ENCODE measurements around the gene CEP95. TPM values are rescaled to one million over a fixed set of nuclear protein-coding genes. Genes with fewer than 3 reads are reported as not detected.
"Not testable (repeated sequence)": the region's sequence is repeated elsewhere in the genome, so short reads cannot be mapped to it uniquely, and the experiment has no call there.

Gene CEP95
- total RNA-seq, 1 experiment from 2014 or later, result 57.2 TPM

DNA sequence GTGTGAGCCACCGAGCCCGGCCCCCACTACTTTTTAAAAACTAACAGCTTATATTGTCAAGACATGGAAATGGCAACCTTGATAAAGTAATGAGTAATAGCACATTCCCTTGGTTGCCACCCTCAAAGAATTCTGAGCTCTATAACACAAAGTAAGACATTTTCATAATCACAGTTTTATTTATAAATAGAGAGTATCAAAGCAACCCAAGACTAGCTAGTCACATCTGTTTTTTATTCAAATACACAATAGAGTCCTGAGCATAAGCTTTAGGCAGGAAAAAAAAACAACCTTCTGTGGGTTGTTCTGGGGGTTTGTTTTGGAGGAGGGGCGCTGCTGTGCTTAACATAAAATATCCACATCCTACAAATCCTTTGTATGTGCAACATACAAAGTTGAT lies 68.7 kb downstream of the CEP95 start:
- no TSS peak for BruUV-seq (replicated peaks)
- Mint-ChIP-seq H3K36me3 (ENCODE audit: insufficient read depth, unreplicated experiment) (peaks cover 57% of the 10 kb centered on the region), H3K4me3 (ENCODE audit: unreplicated experiment) (no peak overlapping the region), H3K9me3 (ENCODE audit: unreplicated experiment) (no peaks in the 10 kb centered on the region), H3K27ac (ENCODE audit: low read depth, unreplicated experiment) (no peak overlapping the region), H3K4me1 (ENCODE audit: insufficient read depth, unreplicated experiment) (no peaks in the 10 kb centered on the region), H3K27me3 (ENCODE audit: insufficient read depth, unreplicated experiment) (no peaks in the 10 kb centered on the region)
- POLR2A ChIA-PET, result interaction anchor here (0.6 to 1.8 kb wide), 5 partner anchors 8 to 70 kb away, joined by 3 to 4 read pairs (median 3); no protein-coding TSS in a partner anchor
- CTCF ChIA-PET, result interaction anchor here (0.6 to 1.1 kb wide), 6 partner anchors 8 to 580 kb away, joined by 3 to 7 read pairs (median 3); no protein-coding TSS in a partner anchor
- intact Hi-C loops (cut with micrococcal nuclease), result no loop called here
- DNase-seq (ENCODE audit: unreplicated experiment), result no peak
- TF ChIP-seq, protein P1, sequence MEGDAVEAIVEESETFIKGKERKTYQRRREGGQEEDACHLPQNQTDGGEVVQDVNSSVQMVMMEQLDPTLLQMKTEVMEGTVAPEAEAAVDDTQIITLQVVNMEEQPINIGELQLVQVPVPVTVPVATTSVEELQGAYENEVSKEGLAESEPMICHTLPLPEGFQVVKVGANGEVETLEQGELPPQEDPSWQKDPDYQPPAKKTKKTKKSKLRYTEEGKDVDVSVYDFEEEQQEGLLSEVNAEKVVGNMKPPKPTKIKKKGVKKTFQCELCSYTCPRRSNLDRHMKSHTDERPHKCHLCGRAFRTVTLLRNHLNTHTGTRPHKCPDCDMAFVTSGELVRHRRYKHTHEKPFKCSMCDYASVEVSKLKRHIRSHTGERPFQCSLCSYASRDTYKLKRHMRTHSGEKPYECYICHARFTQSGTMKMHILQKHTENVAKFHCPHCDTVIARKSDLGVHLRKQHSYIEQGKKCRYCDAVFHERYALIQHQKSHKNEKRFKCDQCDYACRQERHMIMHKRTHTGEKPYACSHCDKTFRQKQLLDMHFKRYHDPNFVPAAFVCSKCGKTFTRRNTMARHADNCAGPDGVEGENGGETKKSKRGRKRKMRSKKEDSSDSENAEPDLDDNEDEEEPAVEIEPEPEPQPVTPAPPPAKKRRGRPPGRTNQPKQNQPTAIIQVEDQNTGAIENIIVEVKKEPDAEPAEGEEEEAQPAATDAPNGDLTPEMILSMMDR (IDR thresholded peaks at IDR 0.05; ENCODE audit: unreplicated experiment), result no peak

DNA sequence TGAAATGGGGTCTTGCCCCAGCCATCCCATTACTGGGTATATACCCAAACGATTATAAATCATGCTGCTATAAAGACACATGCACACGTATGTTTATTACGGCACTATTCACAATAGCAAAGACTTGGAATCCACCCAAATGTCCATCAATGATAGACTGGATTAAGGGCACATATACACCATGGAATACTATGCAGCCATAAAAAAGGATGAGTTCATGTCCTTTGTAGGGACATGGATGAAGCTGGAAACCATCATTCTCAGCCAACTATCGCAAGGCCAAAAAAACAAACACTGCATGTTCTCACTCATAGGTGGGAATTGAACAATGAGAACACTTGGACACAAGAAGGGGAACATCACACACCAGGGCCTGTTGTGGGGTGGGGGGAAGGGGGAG lies 70.2 kb downstream of the CEP95 start:
- ChIA-PET CTCF (interaction anchor here (0.6 to 1.0 kb wide), 2 partner anchors 34 to 72 kb away, joined by 3 to 4 read pairs; no protein-coding TSS in a partner anchor), POLR2A (interaction anchor here (1.5 to 1.8 kb wide), 3 partner anchors 9 to 64 kb away, joined by 4 to 6 read pairs (median 4); no protein-coding TSS in a partner anchor)
- H3K4me1 Mint-ChIP-seq (ENCODE audit: insufficient read depth, unreplicated experiment); H3K27me3 Mint-ChIP-seq (ENCODE audit: insufficient read depth, unreplicated experiment); intact Hi-C loops (cut with micrococcal nuclease); H3K27ac Mint-ChIP-seq (ENCODE audit: low read depth, unreplicated experiment); H3K4me3 Mint-ChIP-seq (ENCODE audit: unreplicated experiment); BruUV-seq (replicated peaks); H3K9me3 Mint-ChIP-seq (ENCODE audit: unreplicated experiment); DNase-seq (ENCODE audit: unreplicated experiment): not testable (repeated sequence)
- H3K36me3 Mint-ChIP-seq (ENCODE audit: insufficient read depth, unreplicated experiment), result peaks cover 57% of the 10 kb centered on the region

DNA sequence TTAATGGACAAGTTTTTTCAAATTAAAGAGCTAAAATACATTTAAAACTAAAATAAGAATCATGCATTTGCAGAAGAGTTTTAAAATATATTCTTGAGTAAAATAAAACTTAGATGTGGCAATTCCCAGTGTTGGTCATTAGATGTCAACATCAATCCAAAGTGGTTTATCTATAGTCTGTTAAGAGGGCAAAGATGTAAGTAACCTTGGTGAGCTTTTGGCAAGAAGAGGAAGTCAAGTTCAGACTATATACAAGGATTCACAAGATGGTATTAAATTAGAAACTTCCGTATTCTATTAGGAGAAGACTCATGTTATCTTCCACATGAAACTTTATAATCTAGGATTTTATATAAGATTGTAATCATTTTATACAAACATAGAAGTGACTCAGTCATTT lies 73.1 kb downstream of the CEP95 start:
- Mint-ChIP-seq H3K27me3 (ENCODE audit: insufficient read depth, unreplicated experiment) (no peaks in the 10 kb centered on the region), H3K9me3 (ENCODE audit: unreplicated experiment) (no peaks in the 10 kb centered on the region), H3K4me3 (ENCODE audit: unreplicated experiment) (no peak overlapping the region), H3K27ac (ENCODE audit: low read depth, unreplicated experiment) (peak overlapping the region; percentile 42), H3K4me1 (ENCODE audit: insufficient read depth, unreplicated experiment) (no peaks in the 10 kb centered on the region), H3K36me3 (ENCODE audit: insufficient read depth, unreplicated experiment) (peaks cover 70% of the 10 kb centered on the region)
- no TSS peak for BruUV-seq (replicated peaks)
- intact Hi-C loops (cut with micrococcal nuclease), result no loop called here
- TF ChIP-seq, protein P1 (IDR thresholded peaks at IDR 0.05; ENCODE audit: unreplicated experiment), result no peak
- ChIA-PET CTCF (interaction anchor here (0.6 kb wide), 1 partner anchor 45 kb away, joined by 3 read pairs; no protein-coding TSS in a partner anchor), POLR2A (interaction anchor here (1.3 kb wide), 1 partner anchor 9 kb away, joined by 3 read pairs; no protein-coding TSS in a partner anchor)
- no peak for DNase-seq (ENCODE audit: unreplicated experiment)

DNA sequence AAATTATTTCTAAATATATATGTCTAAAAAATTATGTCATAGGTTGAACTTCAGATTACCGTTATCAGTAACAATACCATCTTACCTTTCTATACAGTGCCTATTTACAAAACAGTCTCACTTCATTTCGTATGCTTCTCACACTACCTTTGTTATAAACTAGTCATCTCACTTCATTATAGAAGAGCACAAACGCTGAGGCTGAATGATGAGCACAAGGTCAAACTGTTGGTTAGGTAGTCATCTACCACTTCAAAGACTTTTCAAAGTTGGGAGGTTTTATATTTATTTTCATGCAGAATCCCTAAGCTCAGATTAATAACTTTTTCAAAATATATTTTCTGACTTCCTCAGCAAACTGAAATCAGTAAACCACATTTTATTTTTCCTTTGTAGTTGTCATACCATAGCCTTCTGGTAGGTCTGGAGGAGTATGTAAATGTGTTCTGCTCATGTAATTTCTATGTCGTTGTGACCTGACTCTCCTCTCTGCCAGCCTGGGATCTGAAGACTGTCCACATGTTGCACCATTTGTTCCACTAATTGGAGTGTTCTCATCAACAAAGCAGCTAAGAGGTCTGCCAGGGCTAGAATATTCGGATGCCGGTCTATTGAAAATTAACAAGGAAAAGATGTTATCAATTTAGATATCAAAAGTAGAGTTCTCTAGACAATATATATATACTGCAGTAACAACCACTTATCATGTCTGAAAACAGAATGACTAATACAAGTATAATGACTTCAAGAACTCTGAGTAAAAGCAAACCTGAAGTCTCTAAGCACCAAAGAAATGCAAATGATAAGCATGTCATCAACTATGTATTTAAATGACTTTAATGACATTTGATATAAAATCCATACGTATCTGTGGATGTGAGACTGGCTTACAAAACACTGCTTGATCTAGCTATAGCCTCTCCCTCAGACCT lies 73.9 kb downstream of the CEP95 start:
- POLR2A ChIA-PET, result interaction anchor here (1.3 to 1.5 kb wide), 2 partner anchors 10 to 11 kb away, joined by 3 to 8 read pairs; no protein-coding TSS in a partner anchor
- no TSS peak for BruUV-seq (replicated peaks)
- CTCF ChIA-PET, result interaction anchor here (0.5 to 0.6 kb wide), 3 partner anchors 23 to 196 kb away, joined by 3 read pairs; no protein-coding TSS in a partner anchor
- no peak overlapping the region for H3K4me3 Mint-ChIP-seq (ENCODE audit: unreplicated experiment)
- peaks cover 70% of the 10 kb centered on the region for H3K36me3 Mint-ChIP-seq (ENCODE audit: insufficient read depth, unreplicated experiment)
- intact Hi-C loops (cut with micrococcal nuclease), result no loop called here
- H3K27ac Mint-ChIP-seq (ENCODE audit: low read depth, unreplicated experiment), result peak overlapping the region; percentile 42
- TF ChIP-seq, protein P1 (IDR thresholded peaks at IDR 0.05; ENCODE audit: unreplicated experiment), result no peak
- H3K27me3 Mint-ChIP-seq (ENCODE audit: insufficient read depth, unreplicated experiment), result no peaks in the 10 kb centered on the region
- no peaks in the 10 kb centered on the region for H3K4me1 Mint-ChIP-seq (ENCODE audit: insufficient read depth, unreplicated experiment)
- no peaks in the 10 kb centered on the region for H3K9me3 Mint-ChIP-seq (ENCODE audit: unreplicated experiment)
- no peak for DNase-seq (ENCODE audit: unreplicated experiment)

Measured in MCF 10A (cell line).